ENCODE data around the gene CYB561. TPM values are rescaled to one million over a fixed set of nuclear protein-coding genes. Genes with fewer than 3 reads are reported as not detected.

The CYB561 gene
- polyA plus RNA-seq, 3 donors from 2014 or later: 13.7 to 22.4 (median 21.0) TPM

DNA sequence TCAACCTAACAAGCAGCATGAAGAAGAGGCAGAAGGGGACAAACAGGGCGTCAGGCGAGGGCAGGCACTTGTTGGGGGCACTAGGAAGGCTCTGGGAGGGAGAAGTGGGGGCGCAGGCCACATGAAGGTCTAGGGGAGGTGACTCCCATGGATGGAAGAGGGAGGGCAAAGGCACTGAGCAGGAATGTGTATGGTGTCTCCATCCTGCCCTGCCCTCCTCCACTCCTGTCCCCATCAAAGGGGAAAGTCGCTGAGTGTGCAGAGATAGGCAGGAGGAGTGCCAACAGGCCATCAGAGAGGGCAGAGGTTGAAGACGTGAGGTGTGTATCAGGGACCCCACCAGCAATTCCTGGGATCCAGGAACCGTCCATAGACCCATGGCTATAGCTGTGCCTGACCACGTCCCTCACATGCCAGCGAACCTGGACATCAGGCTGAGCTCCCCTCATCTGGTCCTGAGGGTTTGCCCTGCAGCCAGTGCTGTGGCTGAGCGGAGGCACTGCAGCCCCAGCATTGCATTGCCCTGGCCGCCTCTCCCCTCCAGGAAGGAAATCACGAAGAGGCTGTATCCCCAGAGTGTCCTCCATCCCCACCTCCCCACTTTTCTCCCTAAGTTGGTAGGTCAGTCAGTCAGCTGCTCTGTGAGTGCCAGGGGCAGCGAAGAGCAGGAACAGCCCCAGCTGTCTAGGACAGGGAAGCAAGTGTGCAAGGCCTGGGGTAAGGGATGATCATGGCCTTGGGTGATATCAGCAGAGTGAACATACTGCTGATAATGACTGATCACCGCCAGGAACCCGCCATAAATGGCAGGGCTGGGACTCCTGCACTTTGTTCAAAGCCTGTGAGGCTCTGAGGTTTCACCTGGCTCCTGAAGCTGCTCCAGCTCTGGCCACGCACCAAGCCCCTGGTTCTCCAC is 6.2 kb upstream of the CYB561 start:
- Mint-ChIP-seq H3K9me3 (no peaks in the 10 kb centered on the region), H3K4me1 (peaks cover 2 to 5% of the 10 kb centered on the region in 2 donors), H3K27ac (no peak overlapping the region), H3K4me3 (no peak overlapping the region), H3K36me3 (no peaks in the 10 kb centered on the region), H3K27me3 (ENCODE audit: low read depth in 3 of 3) (peaks cover 0 to 6% (median 2%) of the 10 kb centered on the region in 3 donors)
- no peak for DNase-seq

- Mint-ChIP-seq H3K4me3 (no peak overlapping the region), H3K36me3 (no peaks in the 10 kb centered on the region)
Observed at GRCh38 chr17:63451150-63451549, 5.0 kb upstream of the CYB561 start.

GRCh38 chr17:63450551-63450950 is 4.4 kb upstream of the CYB561 start:
- H3K36me3 Mint-ChIP-seq: no peaks in the 10 kb centered on the region
- H3K4me1 Mint-ChIP-seq: peaks cover 5 to 8% of the 10 kb centered on the region in 2 donors
- peaks cover 3 to 13% (median 4%) of the 10 kb centered on the region in 3 donors for H3K27me3 Mint-ChIP-seq (ENCODE audit: low read depth in 3 of 3)
- no peak overlapping the region for H3K4me3 Mint-ChIP-seq
- no peak for DNase-seq
- H3K27ac Mint-ChIP-seq: no peak overlapping the region
- H3K9me3 Mint-ChIP-seq: no peaks in the 10 kb centered on the region

More at GRCh38 chr17:63451150-63451549, 5.0 kb upstream of the CYB561 start:
- no peak overlapping the region for H3K27ac Mint-ChIP-seq
- peaks cover 0 to 11% (median 2%) of the 10 kb centered on the region in 3 donors for H3K27me3 Mint-ChIP-seq (ENCODE audit: low read depth in 3 of 3)
- H3K9me3 Mint-ChIP-seq: no peaks in the 10 kb centered on the region
- H3K4me1 Mint-ChIP-seq: peaks cover 5 to 8% of the 10 kb centered on the region in 2 donors
- no peak for DNase-seq

- no peak for DNase-seq
- peak overlapping the region in 4 of 5 donors; percentile 3 to 44 (median 24) for H3K4me3 Mint-ChIP-seq
Observed at GRCh38 chr17:63448655-63449054, 2.5 kb upstream of the CYB561 start.

DNA sequence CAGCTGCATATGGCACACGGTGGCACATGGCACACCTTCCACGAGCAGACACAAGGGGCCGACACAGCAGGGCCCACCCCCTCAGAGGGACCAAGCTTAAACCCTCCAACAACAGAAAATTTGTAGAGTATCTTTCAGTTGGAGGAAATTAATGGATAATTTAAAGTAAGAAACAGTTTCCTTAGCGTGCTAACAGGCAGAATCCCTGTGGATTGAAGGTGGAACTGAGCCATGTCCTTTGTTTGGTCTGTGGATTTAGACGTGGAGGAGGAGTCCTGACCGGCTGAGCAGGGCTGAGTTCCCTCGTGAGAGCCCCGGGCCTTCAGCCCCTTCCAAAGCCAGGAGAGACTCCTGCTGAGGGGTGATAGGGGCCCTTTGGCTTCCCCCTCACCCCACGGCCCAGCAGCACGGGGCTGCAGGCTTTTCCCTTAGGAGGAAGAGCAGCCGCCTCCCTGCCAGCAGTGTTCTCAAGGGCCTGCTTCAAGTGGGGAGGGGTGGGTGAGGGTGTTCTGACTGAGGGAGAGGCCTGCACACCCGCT is 1.4 kb upstream of the CYB561 start:
- Mint-ChIP-seq H3K4me1 (peaks cover 18 to 23% of the 10 kb centered on the region in 2 donors), H3K36me3 (no peaks in the 10 kb centered on the region), H3K4me3 (peak overlapping the region; percentile 54 to 71 (median 66)), H3K9me3 (no peaks in the 10 kb centered on the region), H3K27me3 (ENCODE audit: low read depth in 3 of 3) (peaks cover 7 to 17% (median 7%) of the 10 kb centered on the region in 3 donors), H3K27ac (peak overlapping the region; percentile 20 to 72 (median 58))
- no peak for DNase-seq

More at GRCh38 chr17:63448655-63449054, 2.5 kb upstream of the CYB561 start:
- Mint-ChIP-seq H3K27me3 (ENCODE audit: low read depth in 3 of 3) (peaks cover 7 to 17% (median 7%) of the 10 kb centered on the region in 3 donors), H3K9me3 (no peaks in the 10 kb centered on the region), H3K27ac (peak overlapping the region in 2 of 6 donors; percentile 5 to 37), H3K36me3 (no peaks in the 10 kb centered on the region), H3K4me1 (peaks cover 17 to 19% of the 10 kb centered on the region in 2 donors)

DNA sequence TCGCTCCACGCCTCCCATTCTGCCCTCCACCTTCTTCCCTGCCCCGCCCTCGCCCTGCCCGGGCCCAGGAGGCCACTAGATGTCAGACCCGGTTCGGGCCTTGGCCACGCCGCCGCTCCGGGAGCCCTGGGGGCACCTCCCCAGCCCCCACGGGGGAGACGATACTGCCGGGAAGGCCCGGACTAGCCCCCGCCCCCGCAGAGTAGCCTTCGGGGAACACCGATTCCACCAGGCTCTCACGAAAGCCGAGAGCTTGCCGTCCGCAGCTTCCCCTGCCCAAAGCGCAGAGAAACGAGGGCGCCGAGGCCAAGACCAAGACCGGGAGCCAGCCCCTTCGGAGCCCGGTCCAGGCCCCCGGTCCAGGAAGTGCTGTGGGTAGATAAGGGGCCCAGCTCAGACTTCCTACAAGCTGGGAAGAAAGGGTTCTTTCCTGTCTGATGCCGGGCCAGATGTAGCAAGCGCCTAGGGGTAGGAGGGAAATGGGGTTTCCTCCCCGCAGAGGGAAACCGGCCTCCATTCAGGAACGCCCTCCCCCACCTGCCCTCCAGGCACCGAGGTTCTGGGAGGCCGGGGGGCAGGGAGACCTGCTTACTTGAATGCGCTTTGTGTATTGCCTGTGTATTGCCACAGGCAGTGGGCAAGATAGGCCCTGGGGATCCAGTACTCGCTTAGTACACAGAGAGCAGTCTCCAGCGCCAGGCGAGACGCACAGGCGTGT is 806 bp upstream of the CYB561 start:
- H3K27ac Mint-ChIP-seq: peak overlapping the region in 5 of 6 donors; percentile 23 to 72 (median 61)
- no peaks in the 10 kb centered on the region for H3K36me3 Mint-ChIP-seq
- peak overlapping the region; percentile 54 to 71 (median 66) for H3K4me3 Mint-ChIP-seq
- peak; percentile 32 to 36 (median 36) for DNase-seq
- H3K4me1 Mint-ChIP-seq: peaks cover 19 to 26% of the 10 kb centered on the region in 2 donors
- no peaks in the 10 kb centered on the region for H3K9me3 Mint-ChIP-seq
- H3K27me3 Mint-ChIP-seq (ENCODE audit: low read depth in 3 of 3): peaks cover 7 to 16% (median 7%) of the 10 kb centered on the region in 3 donors

DNA sequence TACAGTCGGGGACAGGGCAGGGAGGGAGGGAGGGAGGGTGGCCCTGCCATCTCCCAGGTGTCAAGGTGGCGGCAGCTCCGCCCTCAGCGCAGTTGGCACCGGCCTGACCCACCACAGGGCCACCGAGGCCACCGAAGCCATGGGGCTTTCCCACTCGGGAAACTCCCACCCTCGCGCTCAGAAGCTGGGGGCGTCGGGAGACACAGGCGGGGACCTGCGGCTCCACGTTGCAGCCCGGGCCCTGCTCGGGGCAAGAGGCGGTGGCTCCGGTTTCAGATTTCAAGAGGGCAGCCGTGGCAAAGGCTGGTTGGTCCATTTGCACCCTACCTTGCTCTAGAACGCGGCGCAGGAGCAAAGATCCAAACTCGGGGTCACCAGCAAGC is 544 bp downstream of the CYB561 start:
- Mint-ChIP-seq H3K27me3 (ENCODE audit: low read depth in 3 of 3) (peaks cover 7 to 14% (median 7%) of the 10 kb centered on the region in 3 donors), H3K4me3 (peak overlapping the region; percentile 75 to 85 (median 84)), H3K36me3 (no peaks in the 10 kb centered on the region), H3K4me1 (peaks cover 25 to 32% of the 10 kb centered on the region in 2 donors), H3K27ac (peak overlapping the region; percentile 43 to 94 (median 84)), H3K9me3 (no peaks in the 10 kb centered on the region)
- DNase-seq: peak; percentile 64 to 74 (median 66)

DNA sequence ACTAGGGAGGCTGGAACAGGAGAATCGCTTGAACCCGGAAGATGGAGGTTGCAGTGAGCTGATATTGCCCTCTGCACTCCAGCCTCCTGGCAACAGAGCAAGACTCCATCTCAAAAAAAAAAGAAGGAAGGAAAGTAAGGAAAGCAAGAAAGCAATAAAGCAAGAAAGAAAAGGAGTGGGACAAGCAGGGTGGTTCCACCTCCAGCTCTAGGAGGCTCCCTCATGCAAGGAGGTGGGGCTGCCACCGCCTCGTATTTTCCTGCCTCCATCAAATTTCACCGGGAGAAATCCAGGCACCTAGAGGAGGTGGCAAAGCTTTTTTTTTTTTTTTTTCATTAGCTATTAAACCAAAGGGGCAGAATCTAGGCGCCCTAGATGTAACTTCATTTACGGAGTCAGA is 1.0 kb downstream of the CYB561 start:
- peak overlapping the region; percentile 43 to 94 (median 80) for H3K27ac Mint-ChIP-seq
- peak overlapping the region; percentile 75 to 85 (median 84) for H3K4me3 Mint-ChIP-seq
- H3K27me3 Mint-ChIP-seq (ENCODE audit: low read depth in 3 of 3): peaks cover 7 to 14% (median 8%) of the 10 kb centered on the region in 3 donors
- H3K9me3 Mint-ChIP-seq: no peaks in the 10 kb centered on the region
- H3K4me1 Mint-ChIP-seq: peaks cover 30 to 37% of the 10 kb centered on the region in 2 donors
- no peak for DNase-seq
- no peaks in the 10 kb centered on the region for H3K36me3 Mint-ChIP-seq

GRCh38 chr17:63444457-63444856 is 1.6 kb downstream of the CYB561 start:
- peaks cover 33 to 43% of the 10 kb centered on the region in 2 donors for H3K4me1 Mint-ChIP-seq
- H3K27ac Mint-ChIP-seq: peak overlapping the region; percentile 53 to 91 (median 78)
- DNase-seq: no peak
- peak overlapping the region; percentile 75 to 85 (median 84) for H3K4me3 Mint-ChIP-seq
- H3K9me3 Mint-ChIP-seq: no peaks in the 10 kb centered on the region
- peaks cover 0 to 4% (median 2%) of the 10 kb centered on the region in 3 donors for H3K36me3 Mint-ChIP-seq
- peaks cover 7 to 15% (median 10%) of the 10 kb centered on the region in 3 donors for H3K27me3 Mint-ChIP-seq (ENCODE audit: low read depth in 3 of 3)

GRCh38 chr17:63443053-63443452 is 3.1 kb downstream of the CYB561 start:
- Mint-ChIP-seq H3K27me3 (ENCODE audit: low read depth in 3 of 3) (peaks cover 7 to 17% (median 10%) of the 10 kb centered on the region in 3 donors), H3K4me1 (peaks cover 38 to 50% of the 10 kb centered on the region in 2 donors), H3K9me3 (no peaks in the 10 kb centered on the region), H3K4me3 (no peak overlapping the region), H3K27ac (peak overlapping the region in 3 of 6 donors; percentile 67 to 83 (median 72)), H3K36me3 (peaks cover 0 to 4% (median 3%) of the 10 kb centered on the region in 3 donors)
- DNase-seq: no peak

- no peak for DNase-seq
- H3K4me3 Mint-ChIP-seq: no peak overlapping the region
Observed at GRCh38 chr17:63442549-63443035, 3.5 kb downstream of the CYB561 start.

GRCh38 chr17:63442074-63442473 is 4.0 kb downstream of the CYB561 start:
- Mint-ChIP-seq H3K36me3 (peaks cover 0 to 4% (median 3%) of the 10 kb centered on the region in 3 donors), H3K4me1 (peaks cover 39 to 46% of the 10 kb centered on the region in 2 donors), H3K9me3 (no peaks in the 10 kb centered on the region), H3K27me3 (ENCODE audit: low read depth in 3 of 3) (peaks cover 7 to 13% (median 10%) of the 10 kb centered on the region in 3 donors), H3K27ac (peak overlapping the region in 4 of 6 donors; percentile 16 to 93 (median 84)), H3K4me3 (no peak overlapping the region)
- DNase-seq: no peak

More at GRCh38 chr17:63442549-63443035, 3.5 kb downstream of the CYB561 start:
- Mint-ChIP-seq H3K27ac (peak overlapping the region in 5 of 6 donors; percentile 71 to 86 (median 83)), H3K9me3 (no peaks in the 10 kb centered on the region), H3K4me1 (peaks cover 38 to 50% of the 10 kb centered on the region in 2 donors), H3K36me3 (peaks cover 0 to 4% (median 3%) of the 10 kb centered on the region in 3 donors), H3K27me3 (ENCODE audit: low read depth in 3 of 3) (peaks cover 7 to 17% (median 10%) of the 10 kb centered on the region in 3 donors)

DNA sequence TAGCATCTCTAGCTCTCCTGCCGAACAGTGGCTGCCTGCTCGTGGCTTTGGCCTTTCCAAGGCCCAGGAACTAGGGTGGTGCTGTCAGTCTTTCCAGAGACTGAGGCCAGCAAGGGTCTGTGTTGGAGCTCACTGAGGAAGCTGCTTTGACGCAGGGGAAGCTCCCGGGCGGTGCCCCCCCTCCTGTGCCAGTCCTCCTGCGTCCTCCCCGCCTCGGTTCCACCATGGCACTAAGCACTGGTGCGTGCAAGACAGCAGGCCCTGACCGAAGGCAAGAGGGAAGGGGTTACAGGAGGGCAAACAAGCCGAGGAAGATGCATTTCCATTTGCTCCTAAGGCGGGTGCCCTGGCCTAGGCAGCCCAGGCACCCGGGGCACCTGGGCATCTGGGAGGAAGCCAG is 4.5 kb downstream of the CYB561 start:
- Mint-ChIP-seq H3K4me3 (no peak overlapping the region), H3K27me3 (ENCODE audit: low read depth in 3 of 3) (peaks cover 7 to 11% (median 10%) of the 10 kb centered on the region in 3 donors)

More for the DNA sequence above, 4.5 kb downstream of the CYB561 start:
- Mint-ChIP-seq H3K4me1 (peaks cover 41 to 45% of the 10 kb centered on the region in 2 donors), H3K36me3 (peaks cover 0 to 4% (median 3%) of the 10 kb centered on the region in 3 donors), H3K27ac (peak overlapping the region in 5 of 6 donors; percentile 85 to 95 (median 92)), H3K9me3 (no peaks in the 10 kb centered on the region)
- DNase-seq: no peak
